Common myeloid progenitor, CD34-positive (primary cell): Measurements from ENCODE around the gene LDB2.

ENCODE experiments used
- CTCF ChIA-PET: fragments of 350-600 bp; sonication (Branson Sonifier 250); formaldehyde crosslinking; loops from one replicate; lab custom pipeline; 2021; ENCODE audit warnings: antibody characterized with exemption; lab: Charles Lee
- POLR2A ChIA-PET: fragments of 350-600 bp; sonication (Branson Sonifier 250); formaldehyde crosslinking; loops from one replicate; lab custom pipeline; 2021; ENCODE audit warnings: antibody characterized with exemption; lab: Charles Lee
- DNase-seq, 3 donors: peaks; one replicate each; pipeline versions ENCODE4 v3.0.0 to v3.0.0-alpha.2; 2013
- H3K27ac ChIP-seq, 2 experiments: 1 replicate in 1 of 2; 2 replicates in 1 of 2; pipeline ENCODE4 v1.7.0; 2013; ENCODE audit warnings: inconsistent platforms in 2 of 2, low read length in 2 of 2, mild to moderate bottlenecking in 2 of 2, low read depth in 1 of 2, moderate library complexity in 1 of 2; ENCODE audit not compliant: severe bottlenecking in 2 of 2, insufficient read depth in 1 of 2, poor library complexity in 1 of 2
- H3K27me3 ChIP-seq, 5 experiments: replicated peaks in 2 of 5; 1 replicate in 3 of 5; 2 replicates in 2 of 5; pipeline versions ENCODE4 v1.6.1 to v1.7.0; 2013; ENCODE audit warnings: low read length in 4 of 5, mild to moderate bottlenecking in 2 of 5, moderate library complexity in 2 of 5, inconsistent platforms in 1 of 5; ENCODE audit not compliant: insufficient read depth in 5 of 5, control insufficient read depth in 4 of 5
- H3K36me3 ChIP-seq, 4 experiments: 1 replicate in 2 of 4; 2 replicates in 2 of 4; pipeline versions ENCODE4 v1.6.1 to v1.7.0; 2013; ENCODE audit warnings: low read length in 3 of 4, control low read depth in 1 of 4, mild to moderate bottlenecking in 1 of 4; ENCODE audit not compliant: control insufficient read depth in 4 of 4, insufficient read depth in 4 of 4
- H3K4me1 ChIP-seq, 4 experiments: 1 replicate in 3 of 4; 2 replicates in 1 of 4; pipeline versions ENCODE4 v1.6.1 to v1.7.1; 2013; ENCODE audit warnings: low read length in 3 of 4, mild to moderate bottlenecking in 3 of 4, control low read depth in 1 of 4, inconsistent platforms in 1 of 4, moderate library complexity in 1 of 4; ENCODE audit not compliant: control insufficient read depth in 4 of 4, insufficient read depth in 4 of 4; ENCODE audit errors: control extremely low read depth in 1 of 4
- H3K4me3 ChIP-seq, 7 experiments: 1 replicate in 4 of 7; 2 replicates in 3 of 7; pipeline versions ENCODE4 v1.5.1 to v1.7.0; 2013; ENCODE audit warnings: mild to moderate bottlenecking in 7 of 7, low read length in 6 of 7, moderate library complexity in 6 of 7, inconsistent platforms in 2 of 7, low read depth in 2 of 7, control low read depth in 1 of 7; ENCODE audit not compliant: insufficient read depth in 4 of 7, control insufficient read depth in 1 of 7; ENCODE audit errors: extremely low read depth in 1 of 7
- H3K9me3 ChIP-seq, 5 experiments: 1 replicate in 4 of 5; 2 replicates in 1 of 5; pipeline versions ENCODE4 v1.6.1 to v1.7.1; 2013; ENCODE audit warnings: low read length in 4 of 5, mild to moderate bottlenecking in 2 of 5, inconsistent platforms in 1 of 5, low read depth in 1 of 5, moderate library complexity in 1 of 5; ENCODE audit not compliant: control insufficient read depth in 4 of 5, insufficient read depth in 2 of 5; ENCODE audit errors: control extremely low read depth in 1 of 5
- WGBS: methylation state at CpG from one replicate; pipeline ENCODE4 v1.1.5; 2013; ENCODE audit not compliant: insufficient coverage; 5-methylcytosine and 5-hydroxymethylcytosine counted together

Gene LDB2

GRCh38 chr4:16900325-16900724 lies 1.9 kb upstream of the LDB2 start:
- H3K36me3 ChIP-seq = no peaks in the 10 kb centered on the region
- POLR2A ChIA-PET = no interaction called here

GRCh38 chr4:16896881-16897750 lies 1.3 kb downstream of the LDB2 start:
- H3K36me3 ChIP-seq = no peaks in the 10 kb centered on the region
- peak overlapping the region in 2 of 7 experiments; percentile 54 to 60 for H3K4me3 ChIP-seq
- no peaks in the 10 kb centered on the region for H3K9me3 ChIP-seq
- H3K27ac ChIP-seq = no peak overlapping the region
- ChIA-PET POLR2A (interaction anchor here (0.6 kb wide), 1 partner anchor 38 kb away, joined by 4 read pairs; no protein-coding TSS in a partner anchor), CTCF (interaction anchor here (1.4 kb wide), 1 partner anchor 19 kb away, joined by 7 read pairs; no protein-coding TSS in a partner anchor)
- DNase-seq = no peak
- WGBS = 44% methylated on average over 6 of the region's 7 CpGs
- H3K27me3 ChIP-seq = peaks cover 0 to 27% (median 18%) of the 10 kb centered on the region in 5 experiments
- H3K4me1 ChIP-seq = peaks cover 6 to 35% (median 14%) of the 10 kb centered on the region in 4 experiments

More at GRCh38 chr4:16900325-16900724, 1.9 kb upstream of the LDB2 start:
- peaks cover 0 to 27% (median 15%) of the 10 kb centered on the region in 5 experiments for H3K27me3 ChIP-seq
- CTCF ChIA-PET = no interaction called here
- H3K4me3 ChIP-seq = no peak overlapping the region
- WGBS = 100% methylated on average over 2 of the region's 2 CpGs
- peaks cover 3 to 14% (median 4%) of the 10 kb centered on the region in 4 experiments for H3K4me1 ChIP-seq
- no peaks in the 10 kb centered on the region for H3K9me3 ChIP-seq
- no peak overlapping the region for H3K27ac ChIP-seq
- DNase-seq = no peak

DNA sequence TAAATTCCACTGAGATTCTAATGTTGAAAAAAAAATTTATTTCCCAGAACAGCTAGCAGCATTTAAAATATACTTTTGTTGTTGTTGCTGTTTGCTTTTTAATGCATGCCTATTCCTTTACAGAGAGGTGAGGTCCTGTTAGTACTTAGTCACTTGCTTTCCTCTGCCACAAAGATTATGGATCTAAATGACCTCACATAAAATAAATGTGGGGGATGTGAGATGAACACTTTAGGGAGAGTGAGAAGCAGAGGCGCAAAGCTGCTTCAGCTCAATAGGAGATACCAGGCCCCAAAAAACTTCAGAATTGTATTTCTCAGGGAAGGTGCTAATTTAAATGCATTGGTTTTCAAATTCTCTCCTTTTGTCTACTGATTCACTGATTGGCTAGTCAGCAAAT lies 4.0 kb downstream of the LDB2 start:
- Histone ChIP-seq H3K9me3 (no peaks in the 10 kb centered on the region), H3K36me3 (no peaks in the 10 kb centered on the region), H3K27me3 (peaks cover 0 to 27% (median 18%) of the 10 kb centered on the region in 5 experiments), H3K27ac (no peak overlapping the region), H3K4me3 (no peak overlapping the region), H3K4me1 (peaks cover 15 to 56% (median 24%) of the 10 kb centered on the region in 4 experiments)
- DNase-seq = no peak
- ChIA-PET CTCF (no interaction called here), POLR2A (no interaction called here)
- WGBS = 100% methylated on average over 1 of the region's 1 CpG

DNA sequence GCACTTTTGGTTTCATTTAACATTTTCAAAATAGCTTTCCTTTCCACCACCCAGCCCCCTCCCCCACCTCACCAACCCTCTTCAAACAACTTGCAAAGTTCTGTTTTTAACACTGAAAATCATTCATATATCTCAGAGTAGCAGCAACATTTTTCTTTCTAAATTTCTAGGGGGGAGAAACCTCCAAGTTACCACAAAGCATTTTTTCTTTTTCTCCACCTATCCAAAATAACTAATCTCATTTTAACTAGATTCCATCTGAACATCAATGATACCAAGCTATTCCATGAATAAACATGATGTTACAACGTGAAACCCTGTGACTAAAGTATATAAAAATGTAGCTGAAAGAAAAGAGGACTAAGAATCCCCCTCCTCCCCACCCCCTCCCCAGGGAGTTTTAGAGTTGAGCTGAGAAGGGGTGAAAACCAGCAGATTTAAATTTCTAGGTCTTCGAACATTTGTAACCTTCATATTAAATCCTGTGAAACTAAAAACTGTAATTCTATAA lies 5.2 kb downstream of the LDB2 start:
- Histone ChIP-seq H3K27me3 (peaks cover 0 to 19% (median 16%) of the 10 kb centered on the region in 5 experiments), H3K4me3 (peak overlapping the region in 4 of 7 experiments; percentile 5 to 59 (median 34)), H3K36me3 (no peaks in the 10 kb centered on the region), H3K27ac (no peak overlapping the region), H3K9me3 (no peaks in the 10 kb centered on the region), H3K4me1 (peaks cover 14 to 52% (median 23%) of the 10 kb centered on the region in 4 experiments)
- no CpG with 5 or more reads among the region's 2 CpGs for WGBS
- peak in 2 of 3 donors; percentile 28 to 38 for DNase-seq
- ChIA-PET CTCF (interaction anchor here (0.6 to 1.0 kb wide), 2 partner anchors 8 to 20 kb away, joined by 3 to 5 read pairs; no protein-coding TSS in a partner anchor), POLR2A (no interaction called here)

DNA sequence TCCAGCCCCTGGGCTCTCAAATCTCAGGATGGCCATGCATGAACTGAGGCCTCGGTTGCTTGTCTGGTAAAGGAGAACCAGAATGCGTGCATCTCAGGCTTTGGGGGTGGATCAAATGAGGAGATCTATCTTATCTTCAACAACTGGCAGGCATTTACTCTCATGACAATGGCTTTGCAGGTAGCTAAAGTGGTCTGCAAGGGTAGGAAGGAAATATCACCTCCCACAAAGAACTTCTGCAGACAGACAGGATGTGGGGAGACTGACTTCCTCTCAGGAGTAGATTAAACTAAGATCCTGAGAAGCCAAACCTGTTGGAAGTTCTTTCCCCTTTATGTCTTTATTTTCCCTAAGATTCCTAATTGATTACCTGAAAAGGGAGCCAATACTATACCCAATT lies 7.8 kb downstream of the LDB2 start:
- peak in 1 of 3 donors; percentile 17 for DNase-seq
- 49% methylated on average over 2 of the region's 2 CpGs for WGBS
- Histone ChIP-seq H3K4me3 (peak overlapping the region in 1 of 7 experiments; percentile 16), H3K9me3 (no peaks in the 10 kb centered on the region), H3K36me3 (no peaks in the 10 kb centered on the region), H3K4me1 (peaks cover 12 to 42% (median 20%) of the 10 kb centered on the region in 4 experiments), H3K27ac (no peak overlapping the region), H3K27me3 (peaks cover 0 to 5% (median 0%) of the 10 kb centered on the region in 5 experiments)
- CTCF ChIA-PET = no interaction called here
- POLR2A ChIA-PET = no interaction called here

DNA sequence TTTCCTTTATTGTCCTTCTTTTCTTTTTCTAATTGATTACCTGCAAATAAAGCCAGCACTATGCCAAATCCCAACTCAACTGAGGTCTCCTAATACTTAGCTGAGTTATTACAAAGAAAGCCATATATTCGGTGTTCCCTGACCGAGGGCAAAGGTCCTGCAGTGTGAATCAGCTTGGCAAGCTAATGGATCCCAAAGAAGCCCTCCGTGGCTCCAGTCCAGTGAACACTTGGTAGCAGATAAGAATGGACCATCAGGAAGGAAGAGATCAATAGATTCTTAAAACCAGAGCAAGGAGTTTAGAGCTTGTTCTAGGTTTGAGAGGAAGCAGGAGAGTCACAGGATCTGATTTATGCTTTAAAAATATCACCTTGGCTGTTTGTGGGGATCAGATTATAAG lies 8.5 kb downstream of the LDB2 start:
- 100% methylated on average over 2 of the region's 3 CpGs for WGBS
- no peaks in the 10 kb centered on the region for H3K36me3 ChIP-seq
- no peaks in the 10 kb centered on the region for H3K27me3 ChIP-seq
- no peak overlapping the region for H3K4me3 ChIP-seq
- POLR2A ChIA-PET = no interaction called here
- no peak for DNase-seq
- H3K4me1 ChIP-seq = peaks cover 12 to 42% (median 20%) of the 10 kb centered on the region in 4 experiments
- H3K9me3 ChIP-seq = no peaks in the 10 kb centered on the region
- CTCF ChIA-PET = no interaction called here
- no peak overlapping the region for H3K27ac ChIP-seq

DNA sequence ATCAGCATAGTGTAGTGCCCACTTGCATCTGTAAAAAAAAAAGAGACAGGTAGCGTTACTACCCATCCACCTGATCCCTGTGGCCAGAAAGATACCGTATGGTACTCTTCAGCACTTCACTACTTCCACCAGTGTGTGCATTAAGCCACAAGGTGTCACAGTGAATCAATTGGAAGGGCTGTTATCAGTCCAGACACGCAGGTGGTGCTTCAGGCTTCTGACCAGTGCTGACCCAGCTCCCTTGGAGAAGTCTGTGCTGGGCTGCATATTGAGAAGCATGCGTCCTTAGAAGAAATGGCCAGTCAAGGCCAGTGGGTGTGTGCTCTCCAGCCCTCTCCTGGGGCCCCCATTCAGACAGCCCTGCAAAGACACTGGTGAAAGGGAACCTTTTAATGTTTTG lies 10.6 kb downstream of the LDB2 start:
- DNase-seq = no peak
- Histone ChIP-seq H3K27ac (no peak overlapping the region), H3K4me3 (no peak overlapping the region), H3K9me3 (no peaks in the 10 kb centered on the region), H3K4me1 (peaks cover 11 to 27% (median 13%) of the 10 kb centered on the region in 4 experiments), H3K27me3 (no peaks in the 10 kb centered on the region), H3K36me3 (no peaks in the 10 kb centered on the region)
- POLR2A ChIA-PET = no interaction called here
- CTCF ChIA-PET = no interaction called here
- 90% methylated on average over 4 of the region's 4 CpGs for WGBS
